GM20000 (cell line): ENCODE results near the gene E2F3.
A peak's percentile ranks its signal among the peaks of the same experiment; 100 is the strongest.

Experiments
- DNase-seq: peaks from one replicate; pipeline ENCODE4 v3.0.0; 2012; ENCODE audit warnings: low spot score
- TF ChIP-seq, protein P1 (sequence below): IDR thresholded peaks from 2 replicates; pipeline ENCODE4 v1.5.1; 2012; ENCODE audit warnings: mild to moderate bottlenecking, control low read depth; ENCODE audit errors: extremely low read depth, missing control alignments

Gene E2F3

DNA sequence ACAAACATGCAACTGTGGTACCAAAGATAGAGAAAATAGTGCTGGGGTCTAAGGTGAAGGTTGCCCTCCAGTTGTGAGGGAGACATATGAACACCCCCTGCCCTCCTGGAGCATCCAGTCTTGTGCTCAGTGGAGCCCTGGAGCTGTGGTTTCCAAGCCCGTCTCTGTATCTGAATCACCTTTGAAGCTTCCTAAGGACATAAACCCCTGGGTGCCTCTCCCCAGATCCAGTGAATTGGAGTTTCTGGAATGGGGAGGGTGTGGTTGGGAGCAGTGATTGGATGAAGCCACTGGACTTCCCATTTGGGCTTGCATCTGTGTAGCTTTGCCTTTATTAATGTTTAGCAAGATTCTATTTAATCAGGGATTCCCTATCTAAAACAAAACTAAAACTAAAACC, 22.4 kb upstream of the E2F3 start:
- DNase-seq = no peak
- TF ChIP-seq, protein P1, sequence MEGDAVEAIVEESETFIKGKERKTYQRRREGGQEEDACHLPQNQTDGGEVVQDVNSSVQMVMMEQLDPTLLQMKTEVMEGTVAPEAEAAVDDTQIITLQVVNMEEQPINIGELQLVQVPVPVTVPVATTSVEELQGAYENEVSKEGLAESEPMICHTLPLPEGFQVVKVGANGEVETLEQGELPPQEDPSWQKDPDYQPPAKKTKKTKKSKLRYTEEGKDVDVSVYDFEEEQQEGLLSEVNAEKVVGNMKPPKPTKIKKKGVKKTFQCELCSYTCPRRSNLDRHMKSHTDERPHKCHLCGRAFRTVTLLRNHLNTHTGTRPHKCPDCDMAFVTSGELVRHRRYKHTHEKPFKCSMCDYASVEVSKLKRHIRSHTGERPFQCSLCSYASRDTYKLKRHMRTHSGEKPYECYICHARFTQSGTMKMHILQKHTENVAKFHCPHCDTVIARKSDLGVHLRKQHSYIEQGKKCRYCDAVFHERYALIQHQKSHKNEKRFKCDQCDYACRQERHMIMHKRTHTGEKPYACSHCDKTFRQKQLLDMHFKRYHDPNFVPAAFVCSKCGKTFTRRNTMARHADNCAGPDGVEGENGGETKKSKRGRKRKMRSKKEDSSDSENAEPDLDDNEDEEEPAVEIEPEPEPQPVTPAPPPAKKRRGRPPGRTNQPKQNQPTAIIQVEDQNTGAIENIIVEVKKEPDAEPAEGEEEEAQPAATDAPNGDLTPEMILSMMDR = no peak

DNA sequence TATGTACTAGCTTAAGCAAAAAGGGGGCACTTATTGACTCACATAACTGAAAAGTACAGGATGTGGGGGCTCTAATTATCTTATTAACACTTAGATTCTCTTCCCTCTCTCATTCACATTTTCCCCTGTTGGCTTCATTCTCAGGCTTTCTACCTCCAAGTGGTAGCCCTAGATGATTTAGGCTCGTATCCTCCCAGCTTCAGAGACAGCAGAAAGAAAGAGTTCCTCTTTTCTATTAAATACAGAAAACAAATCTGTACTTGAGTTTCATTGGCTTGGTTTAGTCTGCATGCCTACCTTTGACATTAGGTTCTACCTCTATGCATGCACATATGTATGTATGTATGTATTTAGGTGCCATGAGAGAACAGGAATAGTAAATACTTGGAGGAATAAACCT, 15.5 kb upstream of the E2F3 start:
- TF ChIP-seq, protein P1 = no peak
- DNase-seq = no peak

DNA sequence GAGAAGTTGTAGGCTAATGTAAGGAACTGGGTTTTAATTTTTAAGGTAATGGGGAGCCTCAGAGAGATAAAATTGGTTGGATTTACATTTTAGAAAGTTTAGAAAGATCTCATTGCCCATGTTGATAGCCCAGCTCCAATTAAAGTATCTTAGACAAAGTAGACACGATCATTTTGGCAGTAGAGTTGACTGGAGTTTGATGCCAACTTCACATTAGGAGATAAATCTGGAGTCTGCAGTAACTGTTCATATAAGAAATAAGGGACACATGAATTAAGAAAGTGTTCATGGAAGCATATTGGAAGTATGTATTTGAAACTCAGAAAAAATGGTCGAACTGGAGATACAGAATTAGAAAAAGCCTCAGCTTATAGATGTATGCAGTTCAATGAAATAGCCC, 12.6 kb upstream of the E2F3 start:
- DNase-seq = no peak
- TF ChIP-seq, protein P1 = no peak

DNA sequence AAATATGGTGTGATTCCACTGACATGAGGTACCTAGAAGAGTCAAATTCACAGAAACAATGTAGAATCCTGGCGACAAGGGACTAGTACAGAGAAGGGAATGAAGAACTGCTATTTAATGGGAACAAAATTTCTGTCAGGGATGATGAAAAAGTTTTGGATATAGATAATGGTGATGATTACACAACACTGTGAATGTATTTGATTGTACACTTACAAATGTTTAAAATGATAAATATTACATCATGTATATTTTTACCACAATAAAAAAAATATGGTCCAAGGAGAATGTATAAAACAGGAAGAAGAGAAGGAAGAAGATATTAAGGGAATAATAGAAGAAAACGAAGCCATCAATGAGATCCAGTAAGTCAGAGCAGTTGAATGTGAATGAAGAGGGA, 8.4 kb upstream of the E2F3 start:
- TF ChIP-seq, protein P1 = no peak
- no peak for DNase-seq

DNA sequence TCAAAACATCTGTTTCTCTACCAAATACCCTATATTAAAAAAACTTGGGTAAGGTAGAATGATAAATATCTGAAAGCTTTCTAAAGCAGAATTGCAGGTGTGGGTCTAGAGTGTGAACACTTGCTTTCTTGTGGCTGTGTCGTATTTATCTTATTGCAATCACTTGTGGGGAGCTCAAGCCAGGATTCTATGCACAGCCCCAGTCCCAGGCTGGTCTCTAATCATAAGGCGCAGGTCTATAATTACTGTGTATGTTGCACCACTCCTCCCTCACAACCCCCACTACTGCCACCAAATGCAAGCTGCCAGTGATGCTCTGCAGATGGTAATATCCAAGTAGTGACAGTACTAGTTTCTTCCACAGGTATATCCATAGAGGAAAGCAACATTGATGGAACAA, 2.2 kb upstream of the E2F3 start:
- TF ChIP-seq, protein P1 = no peak

DNA sequence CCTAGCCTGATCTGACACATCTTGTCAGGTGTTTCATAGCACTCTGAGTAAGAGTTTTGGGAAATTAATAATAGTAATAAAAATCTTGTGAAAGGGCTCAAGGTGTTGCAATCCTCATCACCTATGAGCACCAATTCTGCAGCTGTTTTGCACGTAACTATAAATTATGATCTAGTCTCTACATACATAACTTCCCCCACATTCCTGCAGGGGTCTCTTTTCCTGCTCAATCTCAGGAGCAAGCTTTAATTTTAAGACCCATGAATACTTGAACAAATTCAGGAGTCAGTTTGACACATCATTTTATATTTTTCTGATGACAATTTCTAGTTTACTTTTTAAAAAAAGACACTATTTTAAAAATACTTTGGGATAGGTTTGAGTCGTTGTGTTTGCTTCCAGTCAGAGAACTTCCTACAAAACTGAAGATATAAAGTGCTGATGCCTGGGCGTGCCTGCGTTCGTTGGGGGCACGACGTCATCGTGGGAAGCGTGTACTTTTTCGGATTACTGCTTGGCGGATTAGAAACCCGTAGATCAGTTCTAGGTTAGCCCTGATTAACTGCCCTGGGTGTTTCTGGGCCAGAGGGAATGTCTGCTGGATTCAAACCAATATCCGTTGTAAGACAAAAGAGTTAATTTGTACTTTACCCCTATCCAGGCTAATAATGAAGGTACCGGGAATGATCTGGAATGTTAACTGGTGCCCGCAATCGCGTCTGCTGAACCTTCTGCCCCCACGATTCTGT, 1.0 kb upstream of the E2F3 start:
- peak; percentile 23 for DNase-seq
- TF ChIP-seq, protein P1 = no peak

More for the DNA sequence above, 2.2 kb upstream of the E2F3 start:
- no peak for DNase-seq

DNA sequence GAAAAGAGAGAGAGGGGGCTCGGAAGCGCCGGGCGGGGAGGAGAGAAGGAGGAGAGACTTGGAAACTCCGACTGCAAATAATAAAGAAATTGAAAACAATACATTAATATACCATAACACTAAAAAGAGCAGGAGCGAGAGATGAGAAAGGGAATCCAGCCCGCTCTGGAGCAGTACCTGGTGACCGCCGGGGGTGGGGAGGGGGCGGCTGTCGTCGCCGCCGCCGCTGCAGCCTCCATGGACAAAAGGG, 338 bp downstream of the E2F3 start:
- TF ChIP-seq, protein P1 = no peak
- peak; percentile 18 for DNase-seq
